Stimulated activated naive CD4-positive, alpha-beta T cell (primary cell): Measurements from ENCODE around the gene FBXO38.

Experiments
- DNase-seq, 6 experiments: peaks; one replicate each; lab custom pipeline; 2025; lab: John Stamatoyannopoulos, UW

FBXO38 gene

DNA sequence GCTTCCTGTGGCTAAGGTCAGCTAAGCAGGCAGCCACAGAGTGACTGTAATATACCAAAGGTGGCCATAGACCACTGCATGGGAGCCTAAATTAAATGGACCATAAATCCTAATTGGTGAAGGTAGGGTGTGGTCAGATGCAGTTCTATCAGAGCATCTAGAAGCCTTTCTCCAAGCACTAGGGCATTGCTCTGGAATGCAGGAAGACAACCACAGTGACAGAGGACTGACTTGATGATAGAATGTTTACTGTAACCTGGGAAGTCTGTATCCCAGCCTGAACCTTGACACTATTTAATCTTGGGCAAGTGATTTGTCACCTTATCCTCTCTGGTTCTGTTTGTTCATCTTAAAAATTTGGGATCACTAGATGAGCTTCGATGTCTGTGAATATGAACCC is 2.3 kb downstream of the FBXO38 start:
- no peak for DNase-seq

DNA sequence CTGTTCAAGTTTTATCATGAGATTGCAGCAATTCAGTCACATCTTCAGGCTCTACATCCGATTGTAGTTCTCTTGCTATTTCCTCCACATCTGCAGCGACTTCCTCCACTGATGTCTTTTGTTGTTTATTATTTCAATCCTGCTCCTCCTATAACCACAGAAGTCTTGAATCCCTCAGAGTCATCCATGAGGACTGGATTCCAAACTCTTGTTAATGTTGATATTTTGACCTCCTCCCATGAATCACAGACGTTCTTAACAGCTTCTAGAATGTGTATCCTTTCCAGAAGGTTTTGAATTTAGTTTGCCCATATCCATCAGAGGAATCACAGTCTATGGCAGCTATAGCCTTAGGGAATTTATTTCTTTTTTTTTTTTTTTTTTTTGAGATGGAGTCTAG is 3.6 kb downstream of the FBXO38 start:
- DNase-seq: no peak

DNA sequence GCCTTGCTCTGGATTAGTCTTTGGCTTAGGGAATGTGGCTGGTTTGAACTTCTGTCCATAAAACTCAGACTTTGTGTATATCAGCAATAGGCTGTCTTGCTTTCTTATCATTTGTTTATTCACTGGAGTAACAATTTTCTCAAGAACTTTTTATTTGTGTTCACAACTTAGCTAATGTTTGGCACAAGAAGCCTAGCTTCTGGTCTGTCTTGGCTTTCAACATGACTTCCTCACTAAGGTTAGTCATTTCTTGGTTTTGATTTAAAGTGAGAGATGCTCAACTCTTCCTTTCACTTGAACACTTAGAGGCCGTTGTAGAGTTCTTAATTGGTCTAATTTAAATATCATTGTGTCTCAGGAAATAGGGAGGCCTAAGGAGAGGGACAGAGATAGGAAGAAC is 4.9 kb downstream of the FBXO38 start:
- no peak for DNase-seq

DNA sequence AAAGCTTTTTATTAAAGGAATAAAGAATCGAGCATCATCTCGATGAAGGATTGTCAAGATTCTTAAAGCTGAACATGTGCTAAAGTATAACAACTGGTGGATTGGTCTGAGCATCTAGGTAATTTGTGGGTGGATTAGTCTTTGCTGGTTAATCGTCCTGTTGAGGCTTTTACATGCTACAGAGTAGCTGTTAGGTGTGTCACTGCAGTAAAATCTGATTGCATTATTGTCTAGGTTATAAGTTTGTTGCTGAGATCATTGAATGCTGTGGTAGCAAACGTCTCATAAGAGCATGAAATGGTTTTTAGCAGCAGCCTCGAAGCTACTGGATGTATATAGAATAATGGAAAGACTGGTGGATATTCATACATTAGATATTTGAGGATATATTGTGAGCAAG is 7.2 kb downstream of the FBXO38 start:
- no peak for DNase-seq

DNA sequence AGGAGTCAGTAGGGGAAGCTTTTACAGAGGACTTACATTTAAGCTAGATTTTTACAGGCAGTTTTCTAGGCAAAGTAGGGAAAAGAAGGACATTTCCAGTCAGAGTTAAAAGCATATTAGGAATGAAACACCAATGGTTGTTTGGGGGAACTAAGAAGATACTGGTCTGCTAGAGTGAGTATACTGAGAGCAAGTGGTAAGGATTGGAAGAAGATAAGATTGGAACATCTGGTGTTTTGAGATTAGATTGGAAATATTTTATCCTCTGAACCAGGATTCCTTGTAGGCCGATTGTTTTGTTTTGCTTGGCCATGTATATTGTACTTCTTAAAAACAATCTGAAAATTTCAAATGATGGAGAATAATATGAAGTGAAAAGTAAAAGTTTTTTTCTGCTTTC is 7.7 kb downstream of the FBXO38 start:
- no peak for DNase-seq

DNA sequence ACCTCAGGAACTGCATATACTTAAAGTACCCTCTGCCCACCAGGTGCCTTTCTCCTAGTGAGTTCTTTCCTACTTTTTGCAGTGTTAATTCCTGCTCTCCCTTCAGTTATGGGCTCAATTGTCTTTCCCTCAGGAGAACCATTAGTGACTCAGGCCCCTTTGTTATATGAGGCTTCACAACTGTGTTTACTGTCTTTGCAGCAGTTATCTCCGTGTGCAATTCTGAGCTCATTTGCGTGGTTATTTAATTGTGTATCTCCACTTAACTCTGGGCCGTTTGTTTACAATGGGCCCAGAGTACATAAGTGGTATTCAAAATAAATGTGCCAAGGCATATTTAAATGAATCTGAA is 9.6 kb downstream of the FBXO38 start:
- no peak for DNase-seq

DNA sequence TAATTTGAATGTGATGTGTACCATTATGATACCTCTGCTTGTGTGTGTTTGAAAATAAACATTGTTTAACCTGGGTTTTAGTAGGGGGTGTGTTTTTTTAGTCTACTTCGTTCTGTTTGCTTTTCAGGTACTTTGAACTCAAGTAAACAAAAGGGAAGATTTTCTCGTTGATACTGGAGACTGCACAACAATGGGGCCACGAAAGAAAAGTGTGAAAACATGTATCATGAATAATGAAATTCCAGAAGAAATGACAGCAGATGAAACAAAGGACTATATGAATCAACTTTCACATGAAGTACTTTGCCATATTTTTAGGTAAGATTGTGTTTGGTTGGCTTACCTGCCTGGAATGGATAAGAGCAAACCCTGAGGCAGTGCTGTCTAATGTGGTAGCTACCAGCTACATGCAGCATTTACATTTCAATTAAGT is 10.8 kb downstream of the FBXO38 start:
- no peak for DNase-seq

DNA sequence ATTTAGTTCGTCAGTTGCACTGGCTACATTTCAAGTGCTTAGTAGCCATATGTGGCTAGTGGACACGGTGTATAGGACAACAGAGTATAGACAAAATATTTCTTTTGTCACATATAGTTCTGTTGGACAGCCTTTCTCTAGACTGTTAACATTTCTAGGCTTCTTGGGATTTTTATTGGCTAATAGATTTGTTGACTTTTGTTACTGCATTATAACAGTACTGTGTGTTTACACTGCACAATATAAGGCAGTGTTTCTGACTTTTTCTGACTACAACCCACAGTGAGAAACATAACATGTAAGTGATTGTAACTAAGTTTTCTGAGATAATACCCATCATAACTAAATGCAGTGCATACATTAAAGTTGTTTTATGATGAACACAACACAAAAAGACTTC is 11.3 kb downstream of the FBXO38 start:
- DNase-seq: no peak

DNA sequence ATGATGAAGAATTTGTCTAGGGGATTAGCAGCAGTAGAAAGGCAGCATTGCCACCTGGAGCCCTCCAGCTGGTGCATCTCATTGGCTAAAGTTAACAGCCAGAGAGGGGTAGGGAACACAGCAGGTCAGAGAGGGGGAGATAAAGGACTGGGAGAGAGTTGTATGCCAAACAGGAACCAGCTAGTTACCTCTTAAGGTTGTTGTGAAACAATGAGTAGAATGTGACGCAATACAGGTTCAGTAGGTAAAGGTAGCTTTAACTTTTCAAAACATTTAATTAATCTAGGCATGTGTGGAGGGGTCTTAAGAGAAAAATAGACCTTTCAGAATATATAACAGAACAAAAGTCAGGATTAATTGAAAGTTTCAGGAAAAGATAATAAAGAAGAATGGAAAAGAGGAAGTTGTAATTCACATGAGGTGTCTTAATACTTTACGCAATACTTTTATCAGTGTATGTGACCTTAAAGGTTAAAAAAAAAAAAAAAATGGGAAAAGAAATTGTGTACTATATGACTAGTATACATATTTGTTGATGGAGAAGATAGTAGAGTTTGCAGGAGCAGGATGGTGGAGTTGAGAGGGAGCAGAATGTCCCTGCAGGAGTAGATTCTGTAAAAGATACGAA is 14.3 kb downstream of the FBXO38 start:
- no peak for DNase-seq

DNA sequence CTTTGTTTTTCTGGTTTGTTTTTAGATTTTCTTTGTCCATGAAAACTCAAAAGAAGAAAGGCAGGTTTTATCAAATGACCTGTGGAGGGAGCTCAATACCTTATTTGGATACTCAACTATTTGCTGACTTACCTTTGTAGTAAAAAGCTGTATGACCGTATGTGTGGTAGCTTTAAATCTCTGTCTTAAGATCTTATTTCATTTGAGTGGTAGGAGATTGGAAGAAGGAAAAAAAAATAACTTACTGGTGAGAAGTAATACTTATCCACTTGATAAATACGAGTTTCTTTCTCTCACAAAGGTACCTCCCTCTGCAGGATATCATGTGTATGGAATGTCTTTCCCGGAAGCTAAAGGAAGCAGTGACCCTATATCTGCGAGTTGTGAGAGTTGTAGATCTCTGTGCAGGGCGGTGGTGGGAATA is 15.0 kb downstream of the FBXO38 start:
- no peak for DNase-seq

DNA sequence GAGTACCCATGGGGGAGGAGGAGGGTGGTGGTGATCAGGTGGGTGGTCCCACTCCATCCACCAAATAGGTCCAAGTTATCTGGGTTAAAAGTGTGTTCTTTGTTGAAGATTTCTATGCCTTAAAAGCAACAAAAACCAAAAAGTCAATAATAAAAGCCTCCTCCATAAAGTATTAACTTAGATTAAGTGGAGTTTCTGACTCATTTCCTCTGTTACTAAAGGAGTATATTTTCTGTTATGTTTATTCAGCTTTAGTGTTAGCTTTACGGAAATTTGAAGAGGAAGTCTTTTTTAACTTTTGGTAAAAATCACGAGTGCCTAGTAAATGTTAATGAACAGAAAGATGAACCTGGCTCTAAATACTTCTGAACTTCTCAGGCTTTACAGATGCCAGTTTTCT is 17.8 kb downstream of the FBXO38 start:
- DNase-seq: no peak

DNA sequence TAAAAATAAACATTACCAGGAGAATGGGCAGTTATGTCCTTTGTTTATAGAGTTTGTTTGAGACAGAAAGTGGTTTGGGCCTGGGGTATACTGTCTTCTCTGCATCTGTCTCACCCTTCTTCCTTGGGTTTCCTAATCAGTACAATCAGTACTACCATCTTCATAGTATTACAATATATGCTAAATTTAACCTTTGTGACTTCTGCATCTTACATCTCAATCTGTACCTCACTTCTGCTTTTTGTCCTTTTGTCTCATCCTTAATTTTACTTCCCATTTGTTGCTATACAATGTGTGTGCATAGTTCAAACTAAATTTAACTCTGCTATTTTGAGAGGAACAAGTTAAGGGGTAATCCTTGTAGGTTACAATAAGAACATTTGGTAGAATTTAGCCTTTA is 19.6 kb downstream of the FBXO38 start:
- no peak for DNase-seq

DNA sequence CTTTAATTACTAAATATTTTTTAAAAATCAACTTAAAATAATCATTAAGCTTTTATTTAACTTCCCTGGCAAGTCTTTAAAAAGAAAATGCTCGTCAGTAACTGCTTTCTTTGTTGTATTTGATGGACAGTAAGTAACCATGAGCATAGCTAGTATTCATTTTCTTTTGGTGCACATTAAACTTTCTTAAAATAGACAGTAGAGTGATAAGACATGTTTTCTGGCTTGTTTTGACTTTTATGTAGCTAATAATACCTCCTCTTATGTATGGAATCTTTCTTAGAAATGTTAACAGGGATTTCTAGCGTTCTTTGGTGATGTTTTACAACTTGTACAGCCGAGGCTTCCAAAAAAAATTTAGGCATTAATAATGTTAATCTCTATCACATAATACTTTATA is 22.6 kb downstream of the FBXO38 start:
- no peak for DNase-seq

DNA sequence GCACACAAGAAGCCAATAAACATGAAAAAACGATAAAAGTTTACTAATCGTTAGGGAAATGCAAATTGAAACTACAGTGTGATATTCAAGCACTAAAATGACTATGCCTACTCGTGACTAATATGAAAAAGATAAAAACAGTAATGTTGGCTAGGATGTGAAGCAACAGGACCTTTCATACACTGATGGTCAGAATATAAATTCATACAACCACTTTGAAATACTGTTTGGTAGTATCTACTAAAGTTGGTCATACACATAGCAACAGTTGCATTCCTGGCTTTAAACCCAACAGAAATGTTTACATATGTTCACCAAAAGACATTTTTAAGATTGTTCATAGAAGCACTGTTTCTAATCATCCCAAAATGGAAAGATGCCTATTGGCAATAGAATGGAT is 24.3 kb downstream of the FBXO38 start:
- no peak for DNase-seq

DNA sequence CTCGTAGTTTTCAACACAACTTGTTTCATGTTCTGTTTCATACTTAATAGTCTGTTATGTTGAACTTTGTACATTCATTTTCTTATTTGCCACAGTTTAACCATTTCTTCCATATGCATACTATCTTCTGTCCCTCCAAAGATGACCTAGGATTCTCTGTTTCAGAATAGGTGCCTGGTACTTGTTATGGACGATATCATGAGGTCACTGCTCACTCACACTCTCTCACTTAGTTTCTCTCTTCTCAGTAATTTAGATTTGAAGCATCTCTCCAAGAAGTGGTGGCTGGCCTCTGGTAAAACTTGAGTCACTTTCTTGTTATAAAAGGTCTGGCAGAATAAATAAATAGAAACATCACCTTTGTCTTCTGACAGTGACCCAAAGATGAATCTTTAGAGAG is 28.4 kb downstream of the FBXO38 start:
- no peak for DNase-seq

DNA sequence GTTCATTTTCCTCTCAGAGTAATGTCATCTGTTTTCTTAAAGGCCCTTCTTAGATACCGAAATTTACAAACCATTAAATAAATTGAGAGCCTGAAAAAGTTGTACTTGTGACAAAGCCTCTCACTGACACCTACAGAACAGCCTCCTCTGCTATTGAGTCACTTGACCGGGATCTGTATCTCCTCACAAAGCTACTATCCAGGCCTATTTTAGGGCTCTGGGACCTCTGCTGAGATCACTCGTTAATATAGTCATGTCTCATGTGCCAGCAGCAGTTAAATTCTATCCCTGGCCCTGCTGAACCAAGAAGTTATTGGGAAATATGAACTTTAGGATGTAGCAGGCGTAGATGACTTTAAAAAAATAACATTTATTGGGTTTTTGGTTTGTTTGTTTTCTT is 31.1 kb downstream of the FBXO38 start:
- DNase-seq: no peak

DNA sequence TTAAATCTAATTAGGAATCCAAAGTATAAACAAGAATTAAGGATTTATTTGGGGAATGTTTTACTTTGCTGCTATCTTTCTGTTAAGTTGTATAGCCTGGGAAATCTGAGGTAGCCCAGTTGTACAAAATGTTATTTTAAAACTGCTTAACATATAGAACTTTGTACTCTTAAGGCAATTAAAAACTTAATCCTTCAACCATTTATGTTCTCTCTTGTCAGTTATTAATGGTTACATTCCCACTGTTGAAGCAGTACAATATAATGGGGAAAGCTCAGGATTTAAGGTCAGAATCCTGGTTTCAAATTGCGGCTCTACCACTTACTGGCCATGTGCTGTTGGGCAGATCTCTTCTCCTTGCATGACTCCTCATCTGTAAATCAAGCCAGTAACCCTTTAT is 32.7 kb downstream of the FBXO38 start:
- DNase-seq: no peak

DNA sequence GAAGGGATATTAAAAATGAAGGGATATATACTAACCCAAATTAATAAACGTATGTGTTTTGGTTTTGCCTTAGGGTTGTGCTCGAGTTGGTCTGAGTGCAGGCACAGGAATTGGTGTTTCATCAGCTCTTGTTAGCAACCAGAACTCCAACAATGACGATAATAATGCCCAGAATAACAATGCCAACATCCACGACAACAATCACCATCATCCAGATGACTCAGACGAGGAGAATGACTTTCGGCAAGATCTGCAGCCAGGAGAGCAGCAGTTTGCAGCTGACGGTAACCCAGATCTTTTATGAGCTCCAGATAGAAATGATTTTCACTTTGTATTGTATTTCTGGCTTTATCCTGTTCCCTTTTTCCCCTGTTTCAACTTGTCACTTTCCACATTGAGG is 33.2 kb downstream of the FBXO38 start:
- no peak for DNase-seq

DNA sequence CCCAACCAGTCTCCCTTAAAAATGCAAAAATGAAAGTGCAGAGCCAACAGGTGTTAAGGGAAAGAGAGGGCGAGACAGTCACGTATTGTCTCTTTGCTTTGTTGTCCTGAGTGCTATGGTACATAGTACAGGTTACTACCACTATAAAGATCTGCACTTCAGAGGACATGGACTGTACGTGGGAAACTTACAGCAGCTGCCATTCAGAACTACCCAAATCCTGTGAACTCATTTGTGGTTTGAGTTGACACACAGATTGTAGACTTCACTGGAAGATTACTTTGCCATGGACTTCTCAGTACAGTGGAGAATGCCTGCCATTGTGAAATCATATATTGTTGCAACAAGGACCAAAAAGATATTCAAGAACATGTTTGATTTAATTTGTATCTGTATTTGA is 34.8 kb downstream of the FBXO38 start:
- no peak for DNase-seq

DNA sequence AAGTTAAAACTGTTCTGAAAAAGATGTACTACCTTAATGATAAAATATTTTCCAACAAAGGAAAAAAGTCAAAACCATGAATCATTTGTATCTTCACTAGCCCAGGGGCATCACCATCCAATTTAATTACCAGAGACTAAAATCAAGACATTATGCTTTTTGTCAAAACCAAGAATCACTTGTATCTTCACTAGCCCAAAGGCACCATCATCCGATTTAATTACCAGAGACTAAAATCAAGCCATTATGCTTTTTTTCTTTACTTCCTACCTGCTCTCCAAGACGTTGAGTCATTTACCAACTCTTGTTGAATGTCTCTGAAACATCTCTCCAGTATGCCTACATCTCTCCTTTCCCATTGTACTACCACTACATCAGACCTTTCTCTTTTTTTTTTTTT is 37.9 kb downstream of the FBXO38 start:
- DNase-seq: no peak

DNA sequence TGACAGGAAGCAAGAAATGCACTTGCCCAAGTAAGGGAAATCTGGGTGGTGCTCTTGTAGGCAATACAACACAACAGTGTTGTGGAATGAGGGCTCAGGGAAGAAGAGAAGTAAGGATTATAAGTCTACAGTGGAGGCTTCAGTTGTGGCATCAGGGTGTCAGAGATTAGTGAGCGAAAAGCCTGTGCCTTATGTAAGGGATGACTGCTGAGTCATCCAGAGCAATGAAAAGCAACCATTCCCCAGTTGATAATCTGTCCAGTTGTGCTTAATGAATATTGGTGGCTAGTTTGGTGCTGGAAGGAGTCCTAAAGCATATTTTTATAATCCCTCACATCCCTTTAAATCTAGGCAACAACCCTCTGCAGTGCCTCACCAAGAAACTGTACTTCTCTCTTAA is 42.0 kb downstream of the FBXO38 start:
- DNase-seq: no peak

DNA sequence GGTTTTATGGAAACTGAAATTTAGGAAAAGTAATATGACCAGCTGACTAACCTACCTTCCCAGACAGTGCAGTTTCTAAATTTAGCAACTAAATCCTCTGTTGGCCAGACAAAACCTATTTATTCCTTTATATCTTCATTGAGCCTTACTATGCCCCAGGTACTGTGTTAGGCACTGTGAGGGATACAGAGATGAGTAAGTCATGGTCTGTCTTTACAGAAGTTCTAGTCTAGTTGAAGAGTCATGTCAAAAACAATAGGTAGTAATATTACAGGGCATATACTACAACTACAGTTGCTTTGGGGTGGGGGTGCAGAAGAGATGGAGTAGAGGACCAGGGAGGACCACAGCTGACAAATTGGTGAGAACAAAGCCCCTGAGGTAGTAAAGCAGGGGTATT is 42.8 kb downstream of the FBXO38 start:
- no peak for DNase-seq

DNA sequence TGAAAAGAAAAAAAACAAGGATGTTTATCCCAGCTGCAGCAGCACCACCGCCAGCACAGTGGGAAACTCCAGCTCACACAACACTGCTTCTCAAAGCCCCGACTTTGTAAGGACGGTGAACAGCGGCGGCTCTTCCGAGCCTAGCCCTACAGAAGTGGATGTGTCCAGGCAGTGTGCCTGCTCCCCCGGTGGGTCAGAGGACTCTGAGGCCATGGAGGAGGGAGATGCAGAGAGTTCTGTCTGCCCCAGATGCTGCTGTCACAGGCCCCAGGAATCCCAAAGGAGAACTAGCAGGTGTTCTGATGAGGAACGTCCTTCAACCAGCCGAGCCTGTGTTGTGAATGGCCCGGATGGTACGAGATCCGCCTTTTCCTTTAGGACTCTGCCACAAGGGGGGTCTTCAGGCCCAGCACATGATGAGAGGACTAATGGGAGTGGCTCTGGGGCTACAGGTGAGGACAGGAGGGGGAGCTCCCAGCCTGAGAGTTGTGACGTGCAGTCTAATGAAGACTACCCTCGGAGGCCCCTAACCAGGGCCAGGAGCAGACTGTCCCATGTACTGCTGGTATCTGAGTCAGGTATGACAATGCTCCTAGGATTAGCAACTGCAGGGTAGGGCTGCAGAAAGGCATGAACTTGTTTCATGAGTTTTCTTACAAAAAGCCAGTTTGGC is 43.7 kb downstream of the FBXO38 start:
- DNase-seq: no peak

DNA sequence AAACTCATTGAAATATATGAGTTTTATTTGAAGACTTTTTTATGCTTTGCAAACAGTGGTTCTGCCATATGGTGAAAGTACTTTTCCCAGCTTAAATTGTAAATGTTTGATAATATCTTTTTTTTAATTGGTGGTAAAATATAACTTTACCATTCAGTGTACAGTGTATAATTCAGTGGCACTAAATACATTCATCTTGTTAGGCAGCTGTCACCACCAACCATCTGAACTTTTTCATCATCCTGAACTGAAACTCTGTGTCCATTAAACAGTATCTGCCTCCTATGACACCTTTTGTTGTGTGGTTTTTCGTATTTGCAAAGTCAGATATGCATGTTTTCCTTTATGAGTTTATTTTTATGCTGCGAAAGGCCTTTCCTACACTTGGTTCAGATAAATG is 45.1 kb downstream of the FBXO38 start:
- DNase-seq: no peak
